H1 (cell line): ENCODE data around the gene MRI1.

Experiments
- CBX5 ChIP-seq: fragments of 300-800, 300-1000 bp; sonication (generic); IDR thresholded peaks from 2 replicates; pipeline ENCODE4 v1.7.1; 2016; ENCODE audit warnings: antibody characterized with exemption, low read length, low read depth
- EZH2 ChIP-seq: fragments of 200-600 bp; sonication (generic); IDR thresholded peaks from 2 replicates; pipeline ENCODE4 v1.7.1; 2012; ENCODE audit warnings: low read depth, mild to moderate bottlenecking, moderate library complexity, low read length, inconsistent platforms; ENCODE audit not compliant: severe bottlenecking
- GABPA ChIP-seq: IDR thresholded peaks from 2 replicates; pipeline ENCODE4 v1.6.1; 2011; ENCODE audit warnings: mild to moderate bottlenecking, low read length, moderate library complexity, borderline replicate concordance; ENCODE audit not compliant: insufficient read depth
- KDM5A ChIP-seq: fragments of 200-600 bp; IDR thresholded peaks from 2 replicates; pipeline ENCODE4 v1.7.1; 2012; ENCODE audit warnings: mild to moderate bottlenecking, low read length, inconsistent platforms, mixed read lengths
- NRF1 ChIP-seq: IDR thresholded peaks from 2 replicates; pipeline ENCODE4 v1.6.1; 2011; ENCODE audit warnings: mild to moderate bottlenecking, low read depth, low read length, improper control_type of control experiment
- PHF8 ChIP-seq: fragments of 200-600 bp; sonication (generic); conservative IDR thresholded peaks from 2 replicates; pipeline ENCODE4 v1.7.1; 2012; ENCODE audit warnings: low read depth, mild to moderate bottlenecking, inconsistent platforms, low read length, moderate library complexity
- POLR2AphosphoS5 ChIP-seq: IDR thresholded peaks from 2 replicates; pipeline ENCODE4 v1.6.1; 2011; ENCODE audit warnings: low read depth, low read length
- RFX5 ChIP-seq: IDR thresholded peaks from 2 replicates; pipeline ENCODE4 v1.6.1; 2011; ENCODE audit warnings: low read depth, low read length, improper control_type of control experiment, borderline replicate concordance
- SIN3A ChIP-seq, 2 experiments: IDR thresholded peaks in 1 of 2; conservative IDR thresholded peaks in 1 of 2; 2 replicates each; pipeline ENCODE4 v1.6.1; 2011 to 2012; ENCODE audit warnings: low read length in 2 of 2, improper control_type of control experiment in 1 of 2, low read depth in 1 of 2, mild to moderate bottlenecking in 1 of 2
- SRF ChIP-seq: IDR thresholded peaks from 2 replicates; pipeline ENCODE4 v1.6.1; 2011; ENCODE audit warnings: mild to moderate bottlenecking, low read depth, low read length, moderate library complexity
- TAF1 ChIP-seq: IDR thresholded peaks from 2 replicates; pipeline ENCODE4 v1.6.1; 2011; ENCODE audit warnings: mild to moderate bottlenecking, low read depth, low read length
- YY1 ChIP-seq: IDR thresholded peaks from 2 replicates; pipeline ENCODE4 v1.6.1; 2011; ENCODE audit warnings: low read depth, mild to moderate bottlenecking, low read length
- TF ChIP-seq, protein P1 (sequence below): IDR thresholded peaks from 2 replicates; pipeline ENCODE4 v1.6.1; 2012; ENCODE audit warnings: inconsistent platforms
- TF ChIP-seq, protein P2 (sequence below), 3 experiments: IDR thresholded peaks; 1 replicate in 2 of 3; 2 replicates in 1 of 3; pipeline versions ENCODE4 v1.5.1 to v1.6.1; 2011; ENCODE audit warnings: low read length in 3 of 3, mild to moderate bottlenecking in 3 of 3, inconsistent platforms in 2 of 3, low read depth in 1 of 3, moderate library complexity in 1 of 3; ENCODE audit not compliant: insufficient read depth in 1 of 3; ENCODE audit errors: control extremely low read depth in 1 of 3

DNA sequence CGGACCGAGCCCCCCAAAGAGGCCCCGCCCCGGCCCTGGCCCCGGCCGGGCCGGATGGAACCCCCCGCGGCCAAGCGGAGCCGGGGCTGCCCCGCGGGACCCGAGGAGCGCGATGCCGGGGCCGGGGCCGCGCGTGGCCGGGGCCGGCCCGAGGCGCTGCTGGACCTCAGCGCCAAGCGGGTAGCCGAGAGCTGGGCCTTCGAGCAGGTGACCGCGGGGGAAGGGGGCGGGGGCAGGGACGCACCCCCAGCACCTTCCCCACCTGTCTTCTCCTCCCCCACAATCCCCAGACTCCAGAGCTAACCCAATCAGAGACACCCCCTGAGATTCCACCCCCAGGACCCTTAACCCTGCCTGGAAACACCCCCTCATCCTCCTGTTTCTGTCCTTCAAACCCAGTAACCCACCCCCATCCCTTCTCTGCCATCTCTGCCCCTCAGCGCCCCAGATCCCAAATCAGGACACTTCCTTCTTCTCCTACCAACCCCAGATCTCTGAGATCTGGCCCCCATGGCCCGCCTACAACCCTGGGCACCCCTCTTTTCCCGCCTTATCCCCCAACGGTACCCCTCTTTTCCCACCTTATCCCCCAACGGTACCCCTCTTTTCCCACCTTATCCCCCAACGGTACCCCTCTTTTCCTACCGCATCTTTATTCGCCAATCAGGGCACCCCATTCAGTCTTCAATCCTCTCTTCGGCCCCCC lies 31.4 kb downstream of the MRI1 start:
- TF ChIP-seq RFX5 (no peak), TAF1 (no peak), EZH2 (no peak), GABPA (peak; percentile 32; the same call in 1 of the 2 replicates), SIN3A (conservative IDR thresholded peaks at IDR 0.05 in 1 of 2, IDR thresholded peaks at IDR 0.05 in 1 of 2; ENCODE audit: low read depth in 1 of 2, low read length in 2 of 2) (0 out of 4 replicates have a peak, but pooled peaks of 1 of the 2 experiments have one; percentile 47), YY1 (no peak), POLR2AphosphoS5 (peak; percentile 58), KDM5A (no peak), NRF1 (no peak), PHF8 (peak; percentile 76), SRF (no peak), CBX5 (no peak)
- TF ChIP-seq, protein P1, sequence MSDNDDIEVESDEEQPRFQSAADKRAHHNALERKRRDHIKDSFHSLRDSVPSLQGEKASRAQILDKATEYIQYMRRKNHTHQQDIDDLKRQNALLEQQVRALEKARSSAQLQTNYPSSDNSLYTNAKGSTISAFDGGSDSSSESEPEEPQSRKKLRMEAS, result no peak
- TF ChIP-seq, protein P2, sequence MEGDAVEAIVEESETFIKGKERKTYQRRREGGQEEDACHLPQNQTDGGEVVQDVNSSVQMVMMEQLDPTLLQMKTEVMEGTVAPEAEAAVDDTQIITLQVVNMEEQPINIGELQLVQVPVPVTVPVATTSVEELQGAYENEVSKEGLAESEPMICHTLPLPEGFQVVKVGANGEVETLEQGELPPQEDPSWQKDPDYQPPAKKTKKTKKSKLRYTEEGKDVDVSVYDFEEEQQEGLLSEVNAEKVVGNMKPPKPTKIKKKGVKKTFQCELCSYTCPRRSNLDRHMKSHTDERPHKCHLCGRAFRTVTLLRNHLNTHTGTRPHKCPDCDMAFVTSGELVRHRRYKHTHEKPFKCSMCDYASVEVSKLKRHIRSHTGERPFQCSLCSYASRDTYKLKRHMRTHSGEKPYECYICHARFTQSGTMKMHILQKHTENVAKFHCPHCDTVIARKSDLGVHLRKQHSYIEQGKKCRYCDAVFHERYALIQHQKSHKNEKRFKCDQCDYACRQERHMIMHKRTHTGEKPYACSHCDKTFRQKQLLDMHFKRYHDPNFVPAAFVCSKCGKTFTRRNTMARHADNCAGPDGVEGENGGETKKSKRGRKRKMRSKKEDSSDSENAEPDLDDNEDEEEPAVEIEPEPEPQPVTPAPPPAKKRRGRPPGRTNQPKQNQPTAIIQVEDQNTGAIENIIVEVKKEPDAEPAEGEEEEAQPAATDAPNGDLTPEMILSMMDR (IDR thresholded peaks at IDR 0.05; ENCODE audit: control extremely low read depth in 1 of 3, insufficient read depth in 1 of 3, low read depth in 1 of 3, low read length in 3 of 3), result no peak
